ENCODE measurements around the gene IL1RAP. TPM values are rescaled to one million over a fixed set of nuclear protein-coding genes. Genes with fewer than 3 reads are reported as not detected.

The IL1RAP gene
- total and polyA plus RNA-seq, 2 experiments from 2014 or later: 3.6 to 5.0 TPM

GRCh38 chr3:190533511-190534281 lies 19.8 kb downstream of the IL1RAP start:
- Histone ChIP-seq H3K4me2 (no peak overlapping the region), H4K20me1 (replicated peaks; ENCODE audit: insufficient read depth) (no peaks in the 10 kb centered on the region), H3K36me3 (ENCODE audit: insufficient read depth) (no peaks in the 10 kb centered on the region), H3K27ac (ENCODE audit: low read depth) (no peak overlapping the region), H3K27me3 (ENCODE audit: insufficient read depth) (peaks cover 19% of the 10 kb centered on the region), H3F3A (replicated peaks; ENCODE audit: low read depth) (no peaks in the 10 kb centered on the region), H3K4me3 (no peak overlapping the region), H3K9me2 (ENCODE audit: insufficient read depth) (no peaks in the 10 kb centered on the region), H2AFZ (no peak overlapping the region), H3K4me1 (ENCODE audit: insufficient read depth) (no peaks in the 10 kb centered on the region; the same call in 1 of the 2 replicates), H3K79me2 (replicated peaks; ENCODE audit: insufficient read depth) (no peaks in the 10 kb centered on the region)
- Mint-ChIP-seq H3K36me3 (ENCODE audit: low read depth) (no peaks in the 10 kb centered on the region), H3K9me3 (no peaks in the 10 kb centered on the region), H3K4me3 (no peak overlapping the region), H3K27ac (no peak overlapping the region), H3K4me1 (peaks cover 10% of the 10 kb centered on the region), H3K27me3 (ENCODE audit: insufficient read depth, low read depth, poor library complexity) (peaks cover 2% of the 10 kb centered on the region)
- DNase-seq (ENCODE audit: low spot score): peak; percentile 33
- ATAC-seq: no peak
- no peak for TF ChIP-seq ZNF114 (CRISPR knock-in tag; IDR thresholded peaks at IDR 0.05)

GRCh38 chr3:190534386-190534785 lies 20.5 kb downstream of the IL1RAP start:
- no peak for ATAC-seq
- H2AFZ ChIP-seq: no peak overlapping the region
- Mint-ChIP-seq H3K36me3 (ENCODE audit: low read depth) (no peaks in the 10 kb centered on the region), H3K27ac (no peak overlapping the region), H3K4me1 (peaks cover 13% of the 10 kb centered on the region), H3K4me3 (no peak overlapping the region), H3K9me3 (no peaks in the 10 kb centered on the region), H3K27me3 (ENCODE audit: insufficient read depth, low read depth, poor library complexity) (peaks cover 2% of the 10 kb centered on the region)
- no peak overlapping the region for H3K4me3 ChIP-seq
- no peak overlapping the region for H3K27ac ChIP-seq (ENCODE audit: low read depth)
- H3K4me2 ChIP-seq: no peak overlapping the region
- DNase-seq (ENCODE audit: low spot score): no peak
- H3K36me3 ChIP-seq (ENCODE audit: insufficient read depth): no peaks in the 10 kb centered on the region
- H4K20me1 ChIP-seq (replicated peaks; ENCODE audit: insufficient read depth): no peaks in the 10 kb centered on the region
- TF ChIP-seq ZNF462 (CRISPR knock-in tag; IDR thresholded peaks at IDR 0.05) (no peak), CREB1 (CRISPR knock-in tag; IDR thresholded peaks at IDR 0.05; ENCODE audit: low read depth) (no peak), ZNF331 (CRISPR knock-in tag; IDR thresholded peaks at IDR 0.05; ENCODE audit: low read depth) (no peak), STAT1 (IDR thresholded peaks at IDR 0.05; ENCODE audit: unreplicated experiment) (no peak), ETS1 (IDR thresholded peaks at IDR 0.05) (no peak), NANOG (IDR thresholded peaks at IDR 0.05; ENCODE audit: borderline replicate concordance) (no peak), CTCF (conservative IDR thresholded peaks at IDR 0.05; ENCODE audit: low read depth in 2 of 2) (no peak)
- H3K4me1 ChIP-seq (ENCODE audit: insufficient read depth): no peaks in the 10 kb centered on the region; the same call in 1 of the 2 replicates
- H3K79me2 ChIP-seq (replicated peaks; ENCODE audit: insufficient read depth): no peaks in the 10 kb centered on the region
- peaks cover 26% of the 10 kb centered on the region for H3K27me3 ChIP-seq (ENCODE audit: insufficient read depth)
- no peaks in the 10 kb centered on the region for H3K9me2 ChIP-seq (ENCODE audit: insufficient read depth)
- H3F3A ChIP-seq (replicated peaks; ENCODE audit: low read depth): no peaks in the 10 kb centered on the region
